Stimulated activated CD4-positive, alpha-beta T cell treated with anti-CD3 and anti-CD28 coated beads, Interleukin-1b, Interleukin-23, amount 100 ng/mL, for 4 hours (primary cell): ENCODE data around the gene MARCHF10.

Experiments
- DNase-seq, 2 donors: peaks; one replicate each; pipeline ENCODE4 v3.0.0-alpha.2; 2020; ENCODE audit warnings: low read depth in 2 of 2

The MARCHF10 gene

GRCh38 chr17:62822080-62822904, 14.2 kb upstream of the MARCHF10 start:
- no peak for DNase-seq

- DNase-seq, result no peak
Observed at GRCh38 chr17:62821189-62822079, 13.3 kb upstream of the MARCHF10 start.

DNA sequence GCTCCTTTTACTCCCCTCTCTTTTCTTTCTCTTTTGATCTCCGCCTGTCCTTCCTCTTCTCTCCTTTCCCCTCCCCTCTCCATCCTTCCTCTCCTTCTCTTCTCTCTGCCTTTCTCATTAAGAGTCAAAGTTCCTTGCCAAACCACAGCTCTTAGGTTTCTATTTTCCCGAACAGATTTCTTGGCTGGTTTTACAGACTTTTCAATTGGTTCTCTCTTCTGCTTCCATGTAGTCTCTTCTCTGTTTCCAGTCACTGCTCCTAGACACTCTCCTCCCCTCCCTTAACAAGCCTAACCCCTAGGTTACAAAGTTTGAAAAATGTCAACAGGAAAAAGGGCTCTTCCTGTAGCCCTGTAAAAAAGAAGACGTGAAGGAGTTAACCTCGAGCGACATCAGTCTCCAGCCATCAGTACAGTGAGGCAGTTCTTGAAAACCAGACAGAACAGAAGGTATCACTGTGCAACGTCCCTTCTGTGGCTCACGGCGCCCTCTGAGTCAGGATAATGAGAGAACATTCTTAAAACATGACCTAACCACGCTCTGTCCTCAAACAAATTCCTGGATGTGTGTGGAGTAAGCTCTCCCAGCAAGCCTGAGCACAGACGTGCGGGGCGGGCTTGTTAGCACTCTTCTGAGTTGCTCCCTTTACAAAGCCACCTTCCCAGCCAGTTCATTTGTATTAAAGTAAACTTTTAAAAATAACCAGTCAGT, 11.6 kb upstream of the MARCHF10 start:
- no peak for DNase-seq

DNA sequence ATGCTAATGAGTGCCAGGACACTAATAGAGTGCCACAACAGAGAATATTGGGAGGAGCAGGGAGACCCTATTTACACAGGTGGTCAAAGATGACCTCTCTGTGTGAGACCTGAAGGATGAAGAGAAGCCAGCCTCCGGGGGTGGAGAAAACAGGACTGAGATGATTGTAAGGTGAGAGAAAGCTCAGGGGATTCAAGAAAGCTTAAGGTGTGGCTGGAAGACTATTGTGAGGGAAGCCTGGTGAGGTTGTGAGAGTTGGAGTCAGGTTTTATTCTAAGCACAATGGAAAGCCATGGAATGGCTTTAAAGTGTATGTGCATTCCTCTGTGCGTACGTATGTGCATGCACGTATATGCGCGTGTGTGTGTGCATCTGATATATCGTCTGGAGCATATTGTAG, 10.4 kb upstream of the MARCHF10 start:
- DNase-seq, result no peak

DNA sequence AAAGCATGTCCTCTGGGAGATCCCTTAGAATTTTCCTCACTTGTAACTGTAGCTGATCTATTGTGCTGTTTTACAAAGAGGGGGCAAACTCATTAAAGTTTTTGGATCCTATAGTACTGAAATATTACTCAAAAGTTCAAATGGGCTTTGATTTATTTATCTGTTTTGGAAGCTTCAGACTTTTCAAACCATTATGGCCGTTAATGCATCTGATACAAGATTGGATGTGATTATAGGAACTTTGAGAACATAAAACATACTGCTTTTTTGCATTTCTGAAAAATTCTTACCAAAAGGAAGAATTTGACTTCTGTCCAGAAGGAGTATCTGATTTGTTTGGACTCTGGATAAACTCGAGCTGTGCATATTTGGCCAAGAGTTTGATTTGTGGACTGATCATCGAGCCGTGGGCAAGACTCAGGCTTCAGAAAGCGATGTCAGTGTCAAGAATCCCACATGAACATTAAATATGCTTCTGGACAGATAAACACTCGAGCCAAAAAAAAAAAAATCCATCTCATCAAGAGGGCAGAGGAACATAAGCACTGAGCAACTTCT, 8.2 kb upstream of the MARCHF10 start:
- DNase-seq, result no peak

- no peak for DNase-seq
Observed at GRCh38 chr17:62809656-62810055, 1.5 kb upstream of the MARCHF10 start.

DNA sequence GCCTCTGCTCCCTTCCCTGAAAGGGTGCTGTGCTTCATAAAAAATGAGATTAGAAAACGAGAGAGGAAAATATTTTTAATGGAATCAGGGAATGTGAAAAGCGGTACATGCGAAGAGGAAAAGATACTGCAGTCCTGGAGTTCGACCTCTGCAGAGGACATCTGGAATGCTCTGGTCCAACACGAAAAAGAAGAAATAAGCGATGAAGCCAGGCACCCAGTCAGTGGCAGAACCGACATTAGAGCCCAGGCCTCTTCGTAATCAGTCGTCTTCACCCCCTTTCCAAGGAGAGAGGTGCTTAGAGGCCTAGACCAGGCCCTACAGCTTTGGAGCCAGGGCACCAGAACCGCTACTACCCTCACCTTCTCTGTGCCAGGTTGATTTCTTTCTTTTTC, 459 bp upstream of the MARCHF10 start:
- DNase-seq, result no peak

DNA sequence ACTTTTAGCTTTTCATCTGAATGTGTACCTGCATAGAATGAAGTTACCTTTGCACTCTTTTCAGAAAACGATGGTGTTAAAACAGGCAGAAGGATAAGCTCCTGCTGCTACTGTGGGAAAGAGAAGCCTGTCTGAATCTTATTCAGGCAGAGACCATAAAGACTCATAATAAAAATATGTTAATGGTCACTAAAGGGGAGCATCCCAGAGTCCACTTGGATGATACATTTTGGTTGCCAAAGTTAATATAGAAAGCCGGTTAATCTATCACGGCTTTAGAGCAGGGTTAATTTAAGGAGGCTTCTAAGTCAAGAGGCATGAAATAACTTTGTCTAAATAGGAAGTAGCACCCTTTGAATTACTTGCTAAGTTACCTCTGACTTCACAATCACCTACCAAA, 2.9 kb downstream of the MARCHF10 start:
- DNase-seq, result no peak

GRCh38 chr17:62804822-62805221, 3.3 kb downstream of the MARCHF10 start:
- no peak for DNase-seq

- DNase-seq, result no peak
Observed at GRCh38 chr17:62804025-62804424, 4.1 kb downstream of the MARCHF10 start.

GRCh38 chr17:62802561-62803205, 5.4 kb downstream of the MARCHF10 start:
- DNase-seq, result no peak

GRCh38 chr17:62801553-62802114, 6.5 kb downstream of the MARCHF10 start:
- DNase-seq, result no peak

- DNase-seq, result no peak
Observed at GRCh38 chr17:62800585-62800984, 7.5 kb downstream of the MARCHF10 start.

DNA sequence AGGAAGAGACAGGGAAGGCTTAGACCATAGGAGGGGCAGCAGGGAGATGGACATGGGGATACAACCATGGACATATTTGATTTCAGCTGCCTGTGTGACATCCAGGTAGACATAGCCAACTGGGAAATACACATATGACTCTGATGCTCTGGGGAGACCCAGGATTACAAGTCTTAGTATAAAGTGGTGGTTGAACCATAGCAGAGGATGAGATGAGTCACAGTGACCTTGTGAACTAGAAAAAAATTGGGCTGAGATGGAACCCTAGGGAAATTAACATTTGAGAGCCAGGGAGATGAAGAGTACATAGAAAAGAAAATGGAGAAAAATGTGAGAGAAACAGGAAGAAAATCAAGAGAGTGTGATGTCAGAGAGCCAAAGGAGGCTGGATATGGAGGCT, 10.2 kb downstream of the MARCHF10 start:
- DNase-seq, result no peak

- DNase-seq, result no peak
Observed at GRCh38 chr17:62796291-62796690, 11.8 kb downstream of the MARCHF10 start.

DNA sequence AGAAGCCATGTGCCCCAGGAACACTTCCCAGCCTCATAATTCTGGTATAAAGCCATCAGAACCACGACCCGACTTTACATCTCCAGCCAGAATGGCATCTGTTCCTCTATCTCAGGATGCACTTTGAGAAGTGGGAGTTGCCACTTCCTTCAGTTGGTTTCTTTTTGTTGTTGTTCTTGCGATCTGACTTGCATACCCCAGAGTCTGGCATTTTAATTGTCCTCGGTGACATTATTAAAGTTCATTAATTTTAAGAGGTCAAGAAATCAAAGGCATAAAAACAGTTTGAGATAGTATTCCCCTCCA, 13.5 kb downstream of the MARCHF10 start:
- no peak for DNase-seq

GRCh38 chr17:62793919-62794665, 14.0 kb downstream of the MARCHF10 start:
- DNase-seq, result no peak

DNA sequence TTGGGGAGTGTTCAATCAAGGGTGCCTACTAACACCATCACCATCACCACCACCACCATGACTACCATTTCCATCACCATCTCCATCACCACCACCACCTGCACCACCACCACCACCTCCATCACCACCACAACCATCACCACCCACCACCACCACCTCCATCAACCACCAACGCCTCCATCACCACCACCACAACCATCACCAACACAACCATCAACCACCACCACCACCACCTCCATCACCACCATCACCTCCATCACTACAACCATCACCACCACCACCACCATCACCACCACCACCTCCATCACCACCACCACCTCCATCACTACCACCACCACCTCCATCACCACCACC, 15.7 kb downstream of the MARCHF10 start:
- no peak for DNase-seq

DNA sequence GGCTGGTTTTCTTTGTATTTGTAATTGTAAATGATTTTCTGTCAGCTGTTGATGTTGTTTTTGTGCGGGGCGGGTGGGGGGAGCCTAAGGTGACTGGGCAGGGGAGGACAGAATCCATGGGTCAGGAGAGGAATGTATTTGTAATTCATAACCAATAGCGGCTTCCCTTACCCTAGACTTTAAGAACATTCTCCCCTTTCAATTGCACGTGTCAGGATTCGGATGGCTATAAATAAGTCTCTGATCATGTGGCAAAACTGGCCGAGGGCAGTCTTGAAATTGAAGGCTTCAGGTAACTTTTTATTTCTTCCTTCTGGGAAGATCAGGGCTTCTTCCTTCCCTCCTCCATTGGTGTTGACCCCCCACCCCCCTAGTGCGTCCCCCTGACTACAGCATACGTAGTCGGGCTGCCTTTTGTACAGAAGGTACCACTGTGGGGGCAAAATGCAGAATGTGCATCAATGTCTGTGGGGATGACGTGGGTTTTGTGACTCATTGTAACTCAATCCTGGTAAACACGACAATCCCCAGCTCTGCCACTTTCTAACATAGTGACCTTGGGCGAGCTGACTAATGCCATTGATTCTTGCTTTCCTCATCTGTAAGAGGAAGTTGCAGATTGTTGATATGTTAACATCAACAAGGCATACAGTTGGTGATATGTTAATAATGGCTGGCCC, 16.2 kb downstream of the MARCHF10 start:
- DNase-seq, result no peak

DNA sequence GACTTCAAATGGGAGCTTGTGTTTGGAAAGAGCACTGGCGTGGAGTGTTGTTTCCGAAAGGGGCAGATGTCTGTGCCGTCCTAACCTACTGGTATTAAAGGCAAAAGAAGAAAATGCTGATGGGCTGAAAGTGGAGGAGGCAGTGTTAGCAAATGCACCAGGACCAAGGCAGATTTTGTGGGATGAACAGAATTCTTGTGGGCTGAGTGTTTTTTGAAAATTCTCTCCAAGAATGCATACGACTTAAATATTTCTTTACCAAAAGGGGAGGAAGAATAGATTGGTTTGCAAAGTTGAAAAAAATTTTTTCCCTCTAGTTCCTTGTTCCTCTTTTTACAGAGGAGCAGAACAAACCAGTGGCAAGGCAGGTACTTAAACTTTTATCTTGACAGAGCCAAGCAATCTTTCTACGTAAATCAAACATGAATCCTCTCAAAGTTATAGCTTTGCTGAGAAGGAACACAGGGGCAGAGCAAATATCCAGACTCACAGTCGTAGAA, 16.8 kb downstream of the MARCHF10 start:
- DNase-seq, result no peak
